Measurements from ENCODE around the gene A3GALT2.

Gene A3GALT2

GRCh38 chr1:33329600-33330305, 8.9 kb upstream of the A3GALT2 start:
- Histone ChIP-seq H3K4me3 (IDR thresholded peaks at IDR 0.05; ENCODE audit: insufficient read depth, low read depth, low read length) (no peak overlapping the region), H3K4me2 (no peak overlapping the region), H3K4me1 (ENCODE audit: low read depth, poor library complexity, severe bottlenecking) (peaks cover 14% of the 10 kb centered on the region), H3K27me3 (ENCODE audit: insufficient read depth, low read depth) (no peaks in the 10 kb centered on the region), H3K36me3 (ENCODE audit: insufficient read depth) (no peaks in the 10 kb centered on the region), H3K79me2 (ENCODE audit: insufficient read depth, low read depth) (no peaks in the 10 kb centered on the region), H2AFZ (ENCODE audit: low read depth) (no peak overlapping the region), H3K27ac (no peak overlapping the region), H3K9ac (no peak overlapping the region), H4K20me1 (ENCODE audit: insufficient read depth) (no peaks in the 10 kb centered on the region)
- no peak for TF ChIP-seq CTCF (conservative IDR thresholded peaks at IDR 0.05; ENCODE audit: low read depth, low read length)

GRCh38 chr1:33328817-33329216, 7.9 kb upstream of the A3GALT2 start:
- H3K4me3 ChIP-seq (IDR thresholded peaks at IDR 0.05; ENCODE audit: insufficient read depth, low read depth, low read length), result no peak overlapping the region
- TF ChIP-seq CTCF (conservative IDR thresholded peaks at IDR 0.05; ENCODE audit: low read depth, low read length), result no peak
- H2AFZ ChIP-seq (ENCODE audit: low read depth), result no peak overlapping the region
- H3K4me1 ChIP-seq (ENCODE audit: low read depth, poor library complexity, severe bottlenecking), result peaks cover 14% of the 10 kb centered on the region
- H3K4me2 ChIP-seq, result no peak overlapping the region
- H3K27me3 ChIP-seq (ENCODE audit: insufficient read depth, low read depth), result no peaks in the 10 kb centered on the region
- H3K9ac ChIP-seq, result no peak overlapping the region
- H3K79me2 ChIP-seq (ENCODE audit: insufficient read depth, low read depth), result no peaks in the 10 kb centered on the region
- no peaks in the 10 kb centered on the region for H3K36me3 ChIP-seq (ENCODE audit: insufficient read depth)
- H4K20me1 ChIP-seq (ENCODE audit: insufficient read depth), result no peaks in the 10 kb centered on the region
- no peak overlapping the region for H3K27ac ChIP-seq

GRCh38 chr1:33327587-33328325, 6.9 kb upstream of the A3GALT2 start:
- TF ChIP-seq CTCF (conservative IDR thresholded peaks at IDR 0.05; ENCODE audit: low read depth, low read length), result no peak
- no peak overlapping the region for H2AFZ ChIP-seq (ENCODE audit: low read depth)
- no peaks in the 10 kb centered on the region for H3K79me2 ChIP-seq (ENCODE audit: insufficient read depth, low read depth)
- no peaks in the 10 kb centered on the region for H4K20me1 ChIP-seq (ENCODE audit: insufficient read depth)
- H3K4me1 ChIP-seq (ENCODE audit: low read depth, poor library complexity, severe bottlenecking), result peaks cover 14% of the 10 kb centered on the region
- H3K36me3 ChIP-seq (ENCODE audit: insufficient read depth), result no peaks in the 10 kb centered on the region
- no peak overlapping the region for H3K27ac ChIP-seq
- no peak overlapping the region for H3K4me2 ChIP-seq
- no peak overlapping the region for H3K9ac ChIP-seq
- H3K4me3 ChIP-seq (IDR thresholded peaks at IDR 0.05; ENCODE audit: insufficient read depth, low read depth, low read length), result no peak overlapping the region
- H3K27me3 ChIP-seq (ENCODE audit: insufficient read depth, low read depth), result no peaks in the 10 kb centered on the region

DNA sequence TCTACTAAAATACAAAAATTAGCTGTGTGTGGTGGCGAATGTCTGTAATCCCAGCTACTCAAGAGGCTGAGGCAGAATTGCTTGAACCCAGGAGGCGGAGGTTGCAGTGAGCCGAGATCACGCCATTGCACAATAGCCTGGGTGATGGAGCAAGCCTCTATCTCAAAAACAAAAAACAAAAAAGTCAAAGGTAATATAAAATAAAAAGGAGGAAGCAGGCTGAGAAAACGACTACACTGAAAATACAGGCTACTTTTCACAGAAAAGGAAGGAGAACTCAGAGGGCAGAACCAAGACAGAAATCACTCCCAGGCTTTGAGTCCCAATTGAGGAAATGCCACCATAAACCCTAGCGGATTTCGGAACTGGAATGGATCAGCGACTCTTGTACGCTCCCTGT, 5.9 kb upstream of the A3GALT2 start:
- no peak overlapping the region for H2AFZ ChIP-seq (ENCODE audit: low read depth)
- H3K4me1 ChIP-seq (ENCODE audit: low read depth, poor library complexity, severe bottlenecking), result peaks cover 14% of the 10 kb centered on the region
- no peak overlapping the region for H3K9ac ChIP-seq
- H3K36me3 ChIP-seq (ENCODE audit: insufficient read depth), result no peaks in the 10 kb centered on the region
- no peak overlapping the region for H3K4me3 ChIP-seq (IDR thresholded peaks at IDR 0.05; ENCODE audit: insufficient read depth, low read depth, low read length)
- TF ChIP-seq CTCF (conservative IDR thresholded peaks at IDR 0.05; ENCODE audit: low read depth, low read length), result no peak
- H3K4me2 ChIP-seq, result no peak overlapping the region
- no peak overlapping the region for H3K27ac ChIP-seq
- H3K79me2 ChIP-seq (ENCODE audit: insufficient read depth, low read depth), result no peaks in the 10 kb centered on the region
- no peaks in the 10 kb centered on the region for H3K27me3 ChIP-seq (ENCODE audit: insufficient read depth, low read depth)
- H4K20me1 ChIP-seq (ENCODE audit: insufficient read depth), result no peaks in the 10 kb centered on the region

Data from KMS-11 (cell line).